ENCODE results near the gene FYTTD1. TPM values are rescaled to one million over a fixed set of nuclear protein-coding genes. Genes with fewer than 3 reads are reported as not detected.

FYTTD1 gene
- total RNA-seq, 1 experiment from 2014 or later = 55.8 TPM

DNA sequence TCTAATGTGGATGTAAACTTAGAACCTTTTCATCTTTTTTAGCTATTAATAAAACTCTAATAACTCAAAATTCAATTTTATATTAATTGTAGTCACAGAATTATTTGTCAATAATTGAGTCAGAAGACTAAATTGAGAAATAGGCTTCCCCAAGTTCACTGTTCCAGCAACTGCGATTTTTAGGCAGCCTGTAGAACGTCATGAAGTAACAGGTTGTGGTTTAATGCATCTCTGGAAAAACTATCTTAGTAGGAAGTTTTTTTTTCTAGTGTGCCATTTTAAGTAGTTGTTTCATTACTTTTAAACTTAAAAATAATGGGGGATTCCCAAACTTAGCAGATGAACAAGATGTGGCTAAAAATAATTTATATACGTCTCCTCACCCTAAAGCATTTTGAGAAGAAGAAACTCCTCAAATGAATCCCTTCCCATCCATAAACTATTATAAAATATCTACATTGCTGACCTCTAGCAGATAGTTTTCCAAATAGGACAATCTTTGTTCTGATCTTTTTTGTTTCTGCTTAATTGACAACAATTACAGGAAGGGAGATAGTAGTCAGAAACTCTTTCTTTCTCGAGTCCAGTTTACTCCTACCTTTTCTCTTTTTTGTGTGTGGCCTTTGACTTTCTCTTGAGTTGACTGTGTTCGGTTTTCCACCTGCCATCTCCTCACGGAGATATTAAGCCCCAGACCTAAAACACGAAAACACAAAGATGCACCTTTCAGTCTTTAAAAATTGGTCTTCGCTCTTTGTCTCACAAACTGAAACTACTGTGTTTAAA lies 84.4 kb downstream of the FYTTD1 start:
- DNase-seq (ENCODE audit: low read depth) = no peak

- DNase-seq (ENCODE audit: low read depth) = no peak
Measured at GRCh38 chr3:197835509-197835908, 85.8 kb downstream of the FYTTD1 start.

DNA sequence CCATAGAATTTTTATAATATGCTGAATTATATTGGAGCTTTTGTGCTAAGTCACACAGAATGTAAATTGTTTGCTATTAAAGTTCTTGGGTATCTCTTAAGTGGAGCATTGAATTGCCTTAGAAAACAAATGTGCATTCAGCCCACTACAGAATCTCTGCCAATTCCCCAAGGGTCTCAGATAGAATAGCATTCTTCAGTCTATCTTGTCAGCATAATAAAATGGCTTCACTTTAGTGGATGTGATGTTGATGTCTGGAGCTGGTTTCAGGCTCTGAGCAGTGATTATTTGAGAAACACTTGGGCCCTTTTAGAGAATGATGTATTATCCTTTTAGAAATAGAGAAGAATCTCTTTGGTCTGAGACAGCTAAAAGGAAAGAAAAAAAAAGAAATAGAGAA lies 86.6 kb downstream of the FYTTD1 start:
- no peak for DNase-seq (ENCODE audit: low read depth)

Other genes starting within 250 kb of the FYTTD1 start
- gene BDH1, start 193.9 kb upstream of the FYTTD1 start, total RNA-seq (2014; rRNA removed; shearing (Covaris generic)) = 6.9 and 14.9 TPM in 2 replicates
- 17.4 and 22.6 TPM in 2 replicates for gene RUBCN, start 13.0 kb upstream of the FYTTD1 start, total RNA-seq (2014; rRNA removed; shearing (Covaris generic))
- 17.1 and 23.5 TPM in 2 replicates for gene LRCH3, start 41.4 kb downstream of the FYTTD1 start, total RNA-seq (2014; rRNA removed; shearing (Covaris generic))
- 1,068 and 1,272 TPM in 2 replicates for gene RPL35A, start 200.3 kb downstream of the FYTTD1 start, total RNA-seq (2014; rRNA removed; shearing (Covaris generic))
- 4.4 and 7.7 TPM in 2 replicates for gene LMLN, start 210.3 kb downstream of the FYTTD1 start, total RNA-seq (2014; rRNA removed; shearing (Covaris generic))

All from Daoy (cell line).